ENCODE results near the gene TNNT3. TPM values are rescaled to one million over a fixed set of nuclear protein-coding genes. Genes with fewer than 3 reads are reported as not detected.

Gene TNNT3
- total and polyA plus RNA-seq, 2 of the 4 experiments (the other 2 are of a cell fraction): not detected

DNA sequence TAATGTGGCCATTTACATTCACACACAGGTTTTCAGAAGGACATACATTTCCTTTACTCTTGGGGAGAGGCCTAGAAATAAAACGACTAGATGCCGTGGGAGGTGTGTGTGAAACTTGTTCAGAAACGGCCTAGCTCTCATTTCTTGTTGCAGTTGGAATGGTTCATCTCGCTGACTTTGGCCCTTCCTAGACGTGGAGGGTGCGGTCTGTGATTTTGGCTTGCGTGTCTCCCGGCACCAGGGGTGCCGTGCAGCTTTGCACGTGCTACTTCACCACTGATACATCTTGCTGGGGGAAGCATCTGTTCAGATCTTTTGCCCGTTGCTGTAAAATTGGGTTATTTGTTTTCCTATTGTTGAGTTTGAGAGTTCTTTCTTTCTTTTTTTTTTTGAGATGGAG, 24.7 kb upstream of the TNNT3 start:
- Histone ChIP-seq H3K4me2 (ENCODE audit: low read depth, low read length) (no peak overlapping the region), H4K20me1 (ENCODE audit: insufficient read depth, low read length) (no peaks in the 10 kb centered on the region), H3K23ac (ENCODE audit: low read depth, low read length) (no peak overlapping the region), H4K5ac (ENCODE audit: low read depth, low read length) (no peak overlapping the region), H3K4me3 (ENCODE audit: insufficient read depth, low read depth, low read length) (no peak overlapping the region), H2BK120ac (ENCODE audit: low read depth, low read length) (no peak overlapping the region), H3K9ac (ENCODE audit: low read depth, low read length) (no peak overlapping the region), H3K27ac (ENCODE audit: insufficient read depth, low read length) (no peak overlapping the region), H3K79me1 (ENCODE audit: low read depth in 1 of 2, low read length in 2 of 2) (no peaks in the 10 kb centered on the region), H3K56ac (ENCODE audit: extremely low read depth, insufficient read depth, low read length) (no peak overlapping the region), H3K9me1 (ENCODE audit: insufficient read depth, low read length) (no peaks in the 10 kb centered on the region), H3K36me3 (ENCODE audit: control insufficient read depth, insufficient read depth, low read length) (no peaks in the 10 kb centered on the region), H3K14ac (replicated peaks; ENCODE audit: low read depth, low read length) (no peak overlapping the region), H3K18ac (ENCODE audit: low read depth, low read length) (no peak overlapping the region), H2BK15ac (ENCODE audit: low read depth, low read length) (no peak overlapping the region), H4K8ac (ENCODE audit: low read depth in 2 of 2, low read length in 2 of 2) (no peak overlapping the region), H2AK9ac (replicated peaks; ENCODE audit: low read depth, low read length, poor library complexity) (no peak overlapping the region), H3K27me3 (ENCODE audit: control insufficient read depth, insufficient read depth, low read length) (peaks cover 30% of the 10 kb centered on the region), H3K4ac (ENCODE audit: low read depth, low read length) (no peak overlapping the region), H2BK20ac (ENCODE audit: low read depth, low read length) (no peak overlapping the region), H4K91ac (ENCODE audit: insufficient read depth, low read depth, low read length) (no peak overlapping the region), H2AFZ (replicated peaks; ENCODE audit: low read length, poor library complexity) (no peak overlapping the region), H2BK5ac (ENCODE audit: low read depth, low read length, poor library complexity, severe bottlenecking) (no peak overlapping the region), H3K4me1 (ENCODE audit: control insufficient read depth, insufficient read depth, low read length) (no peaks in the 10 kb centered on the region), H2AK5ac (ENCODE audit: low read depth, low read length) (no peak overlapping the region), H3K9me3 (ENCODE audit: control insufficient read depth, insufficient read depth, low read length) (no peaks in the 10 kb centered on the region)
- DNase-seq (no peak), ATAC-seq (ENCODE audit: low read depth) (no peak)
- POLR2A ChIA-PET (ENCODE audit: unreplicated experiment): no interaction called here
- 80% methylated on average over 1 of the region's 11 CpGs; no CpG with 5 or more reads in 1 of the 2 experiments for WGBS, 2 experiments (ENCODE audit: extremely low coverage in 2 of 2, insufficient read length in 1 of 2)
- intact Hi-C loops (cut with micrococcal nuclease) (loop anchor here (1.0 kb wide), 1 partner anchor 45 kb away; no protein-coding TSS in a partner anchor), dilution Hi-C loops (cut with HindIII; ENCODE audit: low sequenced_read_pairs, unreplicated experiment) (no loop called here), in situ Hi-C loops (cut with MboI; ENCODE audit: low sequenced_read_pairs) (no loop called here)
- CTCF ChIA-PET: no interaction called here
- TF ChIP-seq, protein P1, sequence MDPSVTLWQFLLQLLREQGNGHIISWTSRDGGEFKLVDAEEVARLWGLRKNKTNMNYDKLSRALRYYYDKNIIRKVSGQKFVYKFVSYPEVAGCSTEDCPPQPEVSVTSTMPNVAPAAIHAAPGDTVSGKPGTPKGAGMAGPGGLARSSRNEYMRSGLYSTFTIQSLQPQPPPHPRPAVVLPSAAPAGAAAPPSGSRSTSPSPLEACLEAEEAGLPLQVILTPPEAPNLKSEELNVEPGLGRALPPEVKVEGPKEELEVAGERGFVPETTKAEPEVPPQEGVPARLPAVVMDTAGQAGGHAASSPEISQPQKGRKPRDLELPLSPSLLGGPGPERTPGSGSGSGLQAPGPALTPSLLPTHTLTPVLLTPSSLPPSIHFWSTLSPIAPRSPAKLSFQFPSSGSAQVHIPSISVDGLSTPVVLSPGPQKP (IDR thresholded peaks at IDR 0.05; ENCODE audit: borderline replicate concordance, low read depth, low read length): no peak
- TF ChIP-seq, protein P2, sequence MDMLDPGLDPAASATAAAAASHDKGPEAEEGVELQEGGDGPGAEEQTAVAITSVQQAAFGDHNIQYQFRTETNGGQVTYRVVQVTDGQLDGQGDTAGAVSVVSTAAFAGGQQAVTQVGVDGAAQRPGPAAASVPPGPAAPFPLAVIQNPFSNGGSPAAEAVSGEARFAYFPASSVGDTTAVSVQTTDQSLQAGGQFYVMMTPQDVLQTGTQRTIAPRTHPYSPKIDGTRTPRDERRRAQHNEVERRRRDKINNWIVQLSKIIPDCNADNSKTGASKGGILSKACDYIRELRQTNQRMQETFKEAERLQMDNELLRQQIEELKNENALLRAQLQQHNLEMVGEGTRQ (IDR thresholded peaks at IDR 0.05; ENCODE audit: low read depth, low read length): no peak
- TF ChIP-seq POLR2A (IDR thresholded peaks at IDR 0.05; ENCODE audit: low read depth, low read length) (no peak), RAD21 (IDR thresholded peaks at IDR 0.05; ENCODE audit: low read length) (no peak), MXI1 (IDR thresholded peaks at IDR 0.05; ENCODE audit: borderline replicate concordance, low read depth, low read length) (no peak), MAZ (IDR thresholded peaks at IDR 0.05; ENCODE audit: borderline replicate concordance, low read depth, low read length) (no peak), FOS (IDR thresholded peaks at IDR 0.05; ENCODE audit: low read depth, low read length) (no peak), MAFK (IDR thresholded peaks at IDR 0.05; ENCODE audit: low read depth, low read length) (no peak), RCOR1 (IDR thresholded peaks at IDR 0.05; ENCODE audit: insufficient replicate concordance, low read length) (no peak), CHD1 (IDR thresholded peaks at IDR 0.05; ENCODE audit: low read depth, low read length) (no peak), SMC3 (IDR thresholded peaks at IDR 0.05; ENCODE audit: low read depth, low read length) (no peak), RFX5 (IDR thresholded peaks at IDR 0.05; ENCODE audit: low read depth, low read length) (no peak), NFE2L2 (IDR thresholded peaks at IDR 0.05; ENCODE audit: low read depth, low read length) (no peak), BHLHE40 (IDR thresholded peaks at IDR 0.05; ENCODE audit: low read depth, low read length) (no peak), CEBPB (IDR thresholded peaks at IDR 0.05; ENCODE audit: low read depth, low read length) (no peak)
- TF ChIP-seq, protein P3, sequence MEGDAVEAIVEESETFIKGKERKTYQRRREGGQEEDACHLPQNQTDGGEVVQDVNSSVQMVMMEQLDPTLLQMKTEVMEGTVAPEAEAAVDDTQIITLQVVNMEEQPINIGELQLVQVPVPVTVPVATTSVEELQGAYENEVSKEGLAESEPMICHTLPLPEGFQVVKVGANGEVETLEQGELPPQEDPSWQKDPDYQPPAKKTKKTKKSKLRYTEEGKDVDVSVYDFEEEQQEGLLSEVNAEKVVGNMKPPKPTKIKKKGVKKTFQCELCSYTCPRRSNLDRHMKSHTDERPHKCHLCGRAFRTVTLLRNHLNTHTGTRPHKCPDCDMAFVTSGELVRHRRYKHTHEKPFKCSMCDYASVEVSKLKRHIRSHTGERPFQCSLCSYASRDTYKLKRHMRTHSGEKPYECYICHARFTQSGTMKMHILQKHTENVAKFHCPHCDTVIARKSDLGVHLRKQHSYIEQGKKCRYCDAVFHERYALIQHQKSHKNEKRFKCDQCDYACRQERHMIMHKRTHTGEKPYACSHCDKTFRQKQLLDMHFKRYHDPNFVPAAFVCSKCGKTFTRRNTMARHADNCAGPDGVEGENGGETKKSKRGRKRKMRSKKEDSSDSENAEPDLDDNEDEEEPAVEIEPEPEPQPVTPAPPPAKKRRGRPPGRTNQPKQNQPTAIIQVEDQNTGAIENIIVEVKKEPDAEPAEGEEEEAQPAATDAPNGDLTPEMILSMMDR (conservative IDR thresholded peaks at IDR 0.05; ENCODE audit: low read depth, low read length): no peak
- no TSS peak for BruUV-seq (replicated peaks)

Measured in IMR-90 (cell line).